ENCODE results near the gene NLRC5. TPM values are rescaled to one million over a fixed set of nuclear protein-coding genes. Genes with fewer than 3 reads are reported as not detected.
"Not testable (repeated sequence)": the region's sequence is repeated elsewhere in the genome, so short reads cannot be mapped to it uniquely, and the experiment has no call there.

Gene NLRC5
- total and polyA plus RNA-seq, 7 experiments from 2014 or later = 76.0 to 615 (median 392) TPM

DNA sequence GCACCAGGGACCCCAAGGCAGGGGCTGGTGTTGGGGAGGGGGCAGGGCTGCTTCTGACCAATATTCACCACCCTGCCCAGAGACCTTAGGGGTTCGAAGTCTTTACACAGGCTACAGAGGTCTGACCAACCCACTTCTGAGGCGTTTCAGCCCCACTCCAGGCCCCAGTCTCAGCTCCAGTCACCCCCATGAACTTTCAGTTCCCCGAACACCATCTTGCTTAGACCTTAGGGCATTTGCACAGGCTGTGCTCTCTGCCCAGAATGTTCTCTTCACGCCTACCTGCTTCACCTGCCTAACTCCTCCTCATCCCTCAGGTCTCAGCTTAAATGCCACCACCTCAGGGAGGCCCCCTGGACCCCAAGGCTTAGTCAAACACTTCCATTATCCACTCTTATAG lies 77.3 kb downstream of the NLRC5 start:
- ATAC-seq = no peak
- POLR2A ChIA-PET = interaction anchor here (1.4 kb wide), 1 partner anchor 39 kb away, joined by 3 read pairs; no protein-coding TSS in a partner anchor
- CTCF ChIA-PET = interaction anchor here (0.8 to 1.4 kb wide), 2 partner anchors 103 to 414 kb away, joined by 3 to 4 read pairs; no protein-coding TSS in a partner anchor

DNA sequence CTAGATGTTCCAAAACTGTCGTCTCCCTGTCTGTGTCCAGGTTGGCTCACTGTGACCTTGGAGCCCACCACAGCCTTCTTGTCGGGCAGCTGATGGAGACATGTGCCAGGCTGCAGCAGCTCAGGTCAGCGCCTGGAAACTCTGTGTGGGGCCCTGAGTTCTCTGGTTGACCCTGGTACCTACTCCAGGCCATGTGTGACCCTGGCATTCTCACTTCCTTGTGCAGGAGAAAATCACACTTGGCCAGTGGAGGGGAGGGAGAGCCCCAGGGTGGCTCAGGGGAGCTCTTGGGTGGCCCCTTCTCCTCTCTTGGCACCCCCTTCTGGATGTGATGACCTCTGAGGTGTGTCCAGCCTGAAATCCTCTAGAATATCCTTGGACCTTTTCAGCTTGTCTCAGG lies 78.0 kb downstream of the NLRC5 start:
- H3K27me3 Mint-ChIP-seq = no peaks in the 10 kb centered on the region
- peaks cover 0 to 11% of the 10 kb centered on the region in 2 donors for H3K4me1 ChIP-seq (ENCODE audit: control insufficient read depth in 2 of 2, insufficient read depth in 2 of 2, low read length in 2 of 2)
- peaks cover 6 to 27% (median 13%) of the 10 kb centered on the region in 7 donors for H3K4me1 Mint-ChIP-seq
- H3K4me3 Mint-ChIP-seq = no peak overlapping the region
- DNase-seq = no peak
- peaks cover 0 to 2% (median 0%) of the 10 kb centered on the region in 11 donors for H3K9me3 Mint-ChIP-seq
- peaks cover 6 to 57% (median 21%) of the 10 kb centered on the region in 5 donors for H3K36me3 Mint-ChIP-seq
- no peak overlapping the region for H3K27ac ChIP-seq (ENCODE audit: low read depth, low read length)
- intact Hi-C loops (cut with micrococcal nuclease) = no loop called here
- POLR2A ChIA-PET = interaction anchor here (1.2 kb wide), 1 partner anchor 9 kb away, joined by 3 read pairs; no protein-coding TSS in a partner anchor
- H3K36me3 ChIP-seq (ENCODE audit: control insufficient read depth in 2 of 3, insufficient read depth in 3 of 3, low read length in 3 of 3) = peaks cover 5 to 75% (median 18%) of the 10 kb centered on the region in 3 experiments
- H3K4me3 ChIP-seq (ENCODE audit: low read length) = no peak overlapping the region
- H3K9me3 ChIP-seq (ENCODE audit: control insufficient read depth in 2 of 3, low read length in 3 of 3) = no peaks in the 10 kb centered on the region
- H3K27me3 ChIP-seq (ENCODE audit: control insufficient read depth in 2 of 2, insufficient read depth in 2 of 2, low read length in 2 of 2) = no peaks in the 10 kb centered on the region
- no peak for ATAC-seq
- H3K27ac Mint-ChIP-seq = peak overlapping the region in 6 of 9 donors; percentile 36 to 84 (median 64)
- CTCF ChIA-PET = interaction anchor here (1.0 to 1.4 kb wide), 2 partner anchors 26 to 104 kb away, joined by 3 to 4 read pairs; no protein-coding TSS in a partner anchor

More for the DNA sequence above, 77.3 kb downstream of the NLRC5 start:
- DNase-seq = no peak
- Mint-ChIP-seq H3K27ac (peak overlapping the region in 8 of 9 donors; percentile 6 to 86 (median 74)), H3K4me1 (peaks cover 6 to 23% (median 10%) of the 10 kb centered on the region in 7 donors), H3K36me3 (peaks cover 6 to 54% (median 20%) of the 10 kb centered on the region in 5 donors), H3K27me3 (no peaks in the 10 kb centered on the region), H3K9me3 (peaks cover 0 to 2% (median 0%) of the 10 kb centered on the region in 11 donors), H3K4me3 (no peak overlapping the region)
- H3K36me3 ChIP-seq (ENCODE audit: control insufficient read depth in 2 of 3, insufficient read depth in 3 of 3, low read length in 3 of 3) = peaks cover 9 to 74% (median 15%) of the 10 kb centered on the region in 3 experiments
- intact Hi-C loops (cut with micrococcal nuclease) = no loop called here
- H3K4me3 ChIP-seq (ENCODE audit: low read length) = no peak overlapping the region
- no peaks in the 10 kb centered on the region for H3K27me3 ChIP-seq (ENCODE audit: control insufficient read depth in 2 of 2, insufficient read depth in 2 of 2, low read length in 2 of 2)
- H3K27ac ChIP-seq (ENCODE audit: low read depth, low read length) = peak overlapping the region; percentile 33
- peaks cover 0 to 11% of the 10 kb centered on the region in 2 donors for H3K4me1 ChIP-seq (ENCODE audit: control insufficient read depth in 2 of 2, insufficient read depth in 2 of 2, low read length in 2 of 2)
- H3K9me3 ChIP-seq (ENCODE audit: control insufficient read depth in 2 of 3, low read length in 3 of 3) = no peaks in the 10 kb centered on the region

DNA sequence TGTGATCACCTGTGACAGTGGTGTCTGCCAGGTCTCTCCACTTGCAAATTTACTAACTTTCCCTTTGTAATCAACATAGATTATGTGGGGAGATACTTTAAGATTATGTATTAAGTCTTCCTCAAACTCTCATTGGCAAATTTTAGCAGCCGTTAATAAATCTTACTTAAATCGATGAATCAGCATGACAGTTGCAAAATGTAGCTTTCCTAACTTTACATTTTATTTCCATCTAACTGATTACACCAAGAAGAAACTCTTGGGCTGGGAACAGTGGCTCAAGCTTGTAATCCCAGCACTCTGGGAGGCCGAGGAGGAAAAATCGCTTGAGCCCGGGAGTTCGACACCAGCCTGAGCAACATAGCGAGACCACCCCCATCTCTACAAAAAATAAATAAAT lies 79.7 kb downstream of the NLRC5 start:
- POLR2A ChIA-PET = interaction anchor here (0.5 to 1.2 kb wide), 3 partner anchors 18 to 198 kb away, joined by 3 read pairs; no protein-coding TSS in a partner anchor
- ATAC-seq (no peak), DNase-seq (no peak)
- no peak overlapping the region for H3K4me3 Mint-ChIP-seq
- no peaks in the 10 kb centered on the region for H3K9me3 ChIP-seq (ENCODE audit: control insufficient read depth in 2 of 3, low read length in 3 of 3)
- peaks cover 9 to 88% (median 20%) of the 10 kb centered on the region in 3 experiments for H3K36me3 ChIP-seq (ENCODE audit: control insufficient read depth in 2 of 3, insufficient read depth in 3 of 3, low read length in 3 of 3)
- peaks cover 0 to 2% (median 0%) of the 10 kb centered on the region in 11 donors for H3K9me3 Mint-ChIP-seq
- intact Hi-C loops (cut with micrococcal nuclease) = no loop called here
- H3K4me3 ChIP-seq (ENCODE audit: low read length) = no peak overlapping the region
- peaks cover 6 to 55% (median 24%) of the 10 kb centered on the region in 5 donors for H3K36me3 Mint-ChIP-seq
- H3K4me1 Mint-ChIP-seq = peaks cover 6 to 27% (median 14%) of the 10 kb centered on the region in 7 donors
- H3K4me1 ChIP-seq (ENCODE audit: control insufficient read depth in 2 of 2, insufficient read depth in 2 of 2, low read length in 2 of 2) = peaks cover 0 to 11% of the 10 kb centered on the region in 2 donors
- H3K27ac ChIP-seq (ENCODE audit: low read depth, low read length) = no peak overlapping the region
- no peaks in the 10 kb centered on the region for H3K27me3 Mint-ChIP-seq
- H3K27ac Mint-ChIP-seq = peak overlapping the region in 8 of 9 donors; percentile 10 to 89 (median 66)
- H3K27me3 ChIP-seq (ENCODE audit: control insufficient read depth in 2 of 2, insufficient read depth in 2 of 2, low read length in 2 of 2) = no peaks in the 10 kb centered on the region
- CTCF ChIA-PET = no interaction called here

DNA sequence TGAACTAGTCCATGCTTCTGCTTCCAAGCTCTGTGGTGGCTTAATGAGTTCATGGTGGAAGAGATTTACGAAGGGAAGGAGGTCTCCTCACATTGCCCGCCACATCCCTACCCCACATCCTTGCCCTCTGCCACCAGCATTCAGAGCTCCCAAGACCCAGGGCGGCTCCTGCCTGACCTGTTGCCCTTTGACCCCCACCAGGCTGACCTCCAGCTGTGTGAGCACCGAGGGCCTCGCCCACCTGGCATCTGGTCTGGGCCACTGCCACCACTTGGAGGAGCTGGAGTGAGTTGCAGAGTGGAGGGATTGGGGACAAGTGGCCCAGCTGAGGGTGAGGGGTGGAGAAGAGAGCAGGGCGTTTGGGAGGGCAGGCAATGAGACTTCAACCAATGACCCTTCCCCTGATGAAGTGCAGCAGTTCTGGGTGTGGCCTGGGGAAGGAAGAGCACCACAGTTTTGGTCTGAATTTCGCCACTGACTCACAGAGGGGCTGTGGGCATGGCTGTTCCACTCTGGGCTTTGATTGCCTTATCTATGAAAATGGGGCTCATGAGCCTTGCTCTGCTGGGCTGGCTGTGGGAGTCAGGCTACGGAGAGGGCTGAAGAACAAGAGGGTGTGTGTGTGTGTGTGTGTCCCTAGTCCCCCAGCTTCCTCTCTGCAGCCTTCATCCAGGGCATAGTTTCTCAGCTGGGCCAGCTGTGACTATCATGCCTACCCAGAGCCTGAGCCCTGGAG lies 80.4 kb downstream of the NLRC5 start:
- Mint-ChIP-seq H3K27ac (peak overlapping the region; percentile 10 to 89 (median 73)), H3K36me3 (peaks cover 6 to 56% (median 21%) of the 10 kb centered on the region in 5 donors), H3K4me1 (peaks cover 6 to 27% (median 14%) of the 10 kb centered on the region in 7 donors), H3K4me3 (no peak overlapping the region), H3K9me3 (peaks cover 0 to 2% (median 0%) of the 10 kb centered on the region in 11 donors), H3K27me3 (no peaks in the 10 kb centered on the region)
- ChIA-PET CTCF (no interaction called here), POLR2A (interaction anchor here (0.5 to 1.2 kb wide), 5 partner anchors 17 to 671 kb away, joined by 3 to 5 read pairs (median 3); no protein-coding TSS in a partner anchor)
- ATAC-seq = peak; percentile 54
- Histone ChIP-seq H3K27me3 (ENCODE audit: control insufficient read depth in 2 of 2, insufficient read depth in 2 of 2, low read length in 2 of 2) (no peaks in the 10 kb centered on the region), H3K4me3 (ENCODE audit: low read length) (no peak overlapping the region), H3K36me3 (ENCODE audit: control insufficient read depth in 2 of 3, insufficient read depth in 3 of 3, low read length in 3 of 3) (peaks cover 17 to 96% (median 27%) of the 10 kb centered on the region in 3 experiments), H3K9me3 (ENCODE audit: control insufficient read depth in 2 of 3, low read length in 3 of 3) (no peaks in the 10 kb centered on the region), H3K27ac (ENCODE audit: low read depth, low read length) (peak overlapping the region; percentile 37), H3K4me1 (ENCODE audit: control insufficient read depth in 2 of 2, insufficient read depth in 2 of 2, low read length in 2 of 2) (peaks cover 0 to 11% of the 10 kb centered on the region in 2 donors)
- no peak for DNase-seq
- intact Hi-C loops (cut with micrococcal nuclease) = no loop called here

DNA sequence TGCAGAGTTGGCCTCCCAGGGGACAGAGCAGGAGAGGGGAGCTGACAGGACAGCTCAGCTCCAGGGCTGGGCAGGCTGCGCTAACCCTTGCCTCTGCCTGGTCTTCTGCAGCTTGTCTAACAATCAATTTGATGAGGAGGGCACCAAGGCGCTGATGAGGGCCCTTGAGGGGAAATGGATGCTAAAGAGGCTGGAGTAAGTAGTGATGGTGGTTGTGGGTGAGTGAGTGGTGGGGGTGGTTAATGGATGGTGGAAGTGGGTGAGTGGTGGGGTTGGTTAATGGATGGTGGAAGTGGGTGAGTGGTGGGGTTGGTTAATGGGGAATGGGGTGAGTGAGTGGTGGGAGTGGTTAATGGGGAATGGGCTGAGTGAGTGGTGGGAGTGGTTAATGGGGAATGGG lies 81.1 kb downstream of the NLRC5 start:
- H3K27ac ChIP-seq (ENCODE audit: low read depth, low read length) = peak overlapping the region; percentile 37
- Mint-ChIP-seq H3K36me3 (peaks cover 6 to 54% (median 17%) of the 10 kb centered on the region in 5 donors), H3K27ac (peak overlapping the region; percentile 10 to 89 (median 73)), H3K4me3 (no peak overlapping the region), H3K9me3 (peaks cover 0 to 2% (median 0%) of the 10 kb centered on the region in 11 donors), H3K27me3 (no peaks in the 10 kb centered on the region), H3K4me1 (peaks cover 6 to 27% (median 14%) of the 10 kb centered on the region in 7 donors)
- H3K36me3 ChIP-seq (ENCODE audit: control insufficient read depth in 2 of 3, insufficient read depth in 3 of 3, low read length in 3 of 3) = peaks cover 17 to 97% (median 28%) of the 10 kb centered on the region in 3 experiments
- ChIA-PET CTCF (no interaction called here), POLR2A (interaction anchor here (0.8 kb wide), 2 partner anchors 137 to 671 kb away, joined by 3 to 5 read pairs; no protein-coding TSS in a partner anchor)
- no peaks in the 10 kb centered on the region for H3K27me3 ChIP-seq (ENCODE audit: control insufficient read depth in 2 of 2, insufficient read depth in 2 of 2, low read length in 2 of 2)
- peaks cover 0 to 11% of the 10 kb centered on the region in 2 donors for H3K4me1 ChIP-seq (ENCODE audit: control insufficient read depth in 2 of 2, insufficient read depth in 2 of 2, low read length in 2 of 2)
- intact Hi-C loops (cut with micrococcal nuclease) = no loop called here
- peak; percentile 19 for ATAC-seq
- DNase-seq = no peak
- no peak overlapping the region for H3K4me3 ChIP-seq (ENCODE audit: low read length)
- H3K9me3 ChIP-seq (ENCODE audit: control insufficient read depth in 2 of 3, low read length in 3 of 3) = no peaks in the 10 kb centered on the region

DNA sequence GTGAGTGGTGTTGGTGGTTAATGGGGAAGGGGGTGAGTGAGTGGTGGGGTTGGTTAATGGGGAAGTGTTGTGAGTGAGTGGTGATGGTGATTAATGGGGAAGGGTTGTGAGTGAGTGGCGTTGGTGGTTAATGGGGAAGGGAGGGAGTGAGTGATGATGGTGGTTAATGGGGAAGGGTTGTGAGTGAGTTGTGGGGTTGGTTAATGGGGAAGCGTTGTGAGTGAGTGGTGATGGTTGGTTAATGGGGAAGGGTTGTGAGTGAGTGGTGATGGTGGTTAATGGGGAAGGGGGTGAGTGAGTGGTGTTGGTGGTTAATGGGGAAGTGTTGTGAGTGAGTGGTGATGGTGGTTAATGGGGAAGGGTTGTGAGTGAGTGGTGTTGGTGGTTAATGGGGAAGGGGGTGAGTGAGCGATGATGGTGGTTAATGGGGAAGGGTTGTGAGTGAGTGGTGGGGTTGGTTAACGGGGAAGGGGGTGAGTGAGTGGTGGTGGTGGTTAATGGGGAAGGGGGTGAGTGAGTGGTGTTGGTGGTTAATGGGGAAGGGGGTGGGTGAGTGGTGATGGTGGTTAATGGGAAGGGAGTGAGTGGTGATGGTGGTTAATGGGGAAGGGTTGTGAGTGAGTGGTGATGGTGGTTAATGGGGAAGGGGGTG lies 81.8 kb downstream of the NLRC5 start:
- Histone ChIP-seq H3K4me1 (ENCODE audit: control insufficient read depth in 2 of 2, insufficient read depth in 2 of 2, low read length in 2 of 2) (peaks cover 0 to 11% of the 10 kb centered on the region in 2 donors), H3K27ac (ENCODE audit: low read depth, low read length) (peak overlapping the region; percentile 37), H3K36me3 (ENCODE audit: control insufficient read depth in 2 of 3, insufficient read depth in 3 of 3, low read length in 3 of 3) (peaks cover 17 to 95% (median 28%) of the 10 kb centered on the region in 3 experiments)
- Mint-ChIP-seq H3K4me1 (peaks cover 6 to 27% (median 14%) of the 10 kb centered on the region in 7 donors), H3K36me3 (peaks cover 6 to 55% (median 17%) of the 10 kb centered on the region in 5 donors), H3K27ac (peak overlapping the region in 7 of 9 donors; percentile 22 to 73 (median 56))
- H3K4me3 ChIP-seq (ENCODE audit: low read length); H3K27me3 ChIP-seq (ENCODE audit: control insufficient read depth in 2 of 2, insufficient read depth in 2 of 2, low read length in 2 of 2); CTCF ChIA-PET; POLR2A ChIA-PET; H3K27me3 Mint-ChIP-seq; H3K9me3 ChIP-seq (ENCODE audit: control insufficient read depth in 2 of 3, low read length in 3 of 3); intact Hi-C loops (cut with micrococcal nuclease); H3K9me3 Mint-ChIP-seq; ATAC-seq; DNase-seq; H3K4me3 Mint-ChIP-seq: not testable (repeated sequence)
